GM18873 (cell line): ENCODE measurements around the gene ATRX.
"Not testable (repeated sequence)": the region's sequence is repeated elsewhere in the genome, so short reads cannot be mapped to it uniquely, and the experiment has no call there.

Experiments
- ATAC-seq: cut with Tn5 transposase; IDR thresholded peaks from one replicate; pipeline ENCODE4 v1.9.1; 2021; ENCODE audit warnings: mild to moderate bottlenecking, moderate library complexity, moderate number of reproducible peaks; ENCODE audit not compliant: unreplicated experiment, low FRiP score

Gene ATRX

GRCh38 chrX:77785486-77786364 lies at the start of gene ATRX:
Gene ATRX, minus strand, starts transcription at chrX:77786216. Its CDS starts 215 bp downstream, at chrX:77786001.
- peak; percentile 94 for ATAC-seq

GRCh38 chrX:77831544-77831943 lies 45.5 kb upstream of the ATRX start:
- not testable (repeated sequence) for ATAC-seq

- ATAC-seq: not testable (repeated sequence)
Observed at GRCh38 chrX:77821989-77822388, 36.0 kb upstream of the ATRX start.

GRCh38 chrX:77820091-77820727 lies 34.2 kb upstream of the ATRX start:
- ATAC-seq: no peak

GRCh38 chrX:77814210-77814609 lies 28.2 kb upstream of the ATRX start:
- no peak for ATAC-seq

- no peak for ATAC-seq
Observed at GRCh38 chrX:77802201-77802600, 16.2 kb upstream of the ATRX start.

GRCh38 chrX:77795124-77795523 lies 9.1 kb upstream of the ATRX start:
- no peak for ATAC-seq

- ATAC-seq: no peak
Observed at GRCh38 chrX:77793946-77794345, 7.9 kb upstream of the ATRX start.

- ATAC-seq: no peak
Observed at GRCh38 chrX:77788050-77788449, 2.0 kb upstream of the ATRX start.

GRCh38 chrX:77786365-77786680 lies 307 bp upstream of the ATRX start:
- no peak for ATAC-seq

GRCh38 chrX:77779695-77780094 lies 6.3 kb downstream of the ATRX start:
- no peak for ATAC-seq

- no peak for ATAC-seq
Observed at GRCh38 chrX:77776659-77777058, 9.4 kb downstream of the ATRX start.

- no peak for ATAC-seq
Observed at GRCh38 chrX:77771601-77772000, 14.4 kb downstream of the ATRX start.

- ATAC-seq: no peak
Observed at GRCh38 chrX:77768787-77769186, 17.2 kb downstream of the ATRX start.

- not testable (repeated sequence) for ATAC-seq
Observed at GRCh38 chrX:77766212-77766611, 19.8 kb downstream of the ATRX start.

GRCh38 chrX:77755561-77755960 lies 30.5 kb downstream of the ATRX start:
- no peak for ATAC-seq

- not testable (repeated sequence) for ATAC-seq
Observed at GRCh38 chrX:77753942-77754341, 32.1 kb downstream of the ATRX start.

- ATAC-seq: no peak
Observed at GRCh38 chrX:77749695-77750094, 36.3 kb downstream of the ATRX start.

- no peak for ATAC-seq
Observed at GRCh38 chrX:77743720-77744119, 42.3 kb downstream of the ATRX start.

GRCh38 chrX:77742788-77743476 lies 43.1 kb downstream of the ATRX start:
- ATAC-seq: no peak

GRCh38 chrX:77740376-77740905 lies 45.6 kb downstream of the ATRX start:
- ATAC-seq: no peak
